ENCODE measurements around the gene ATP13A4. TPM values are rescaled to one million over a fixed set of nuclear protein-coding genes. Genes with fewer than 3 reads are reported as not detected.

ATP13A4 gene
- total RNA-seq, 2 experiments from 2014 or later: 0.44 to 2.5 TPM

- H3K9me3 ChIP-seq (ENCODE audit: low read length): no peaks in the 10 kb centered on the region
- H3K36me3 ChIP-seq (ENCODE audit: insufficient read depth, low read length): no peaks in the 10 kb centered on the region
- TF ChIP-seq EZH2phosphoT487 (IDR thresholded peaks at IDR 0.05; ENCODE audit: borderline replicate concordance, low read depth, low read length) (no peak), CTCF (conservative IDR thresholded peaks at IDR 0.05; ENCODE audit: low read length) (no peak)
- H3K79me2 ChIP-seq (ENCODE audit: insufficient read depth, low read depth, low read length): no peaks in the 10 kb centered on the region
- intact Hi-C loops (cut with micrococcal nuclease; ENCODE audit: unreplicated experiment): no loop called here
- H4K20me1 ChIP-seq (ENCODE audit: insufficient read depth, low read length): no peaks in the 10 kb centered on the region
- ChIA-PET POLR2A (no interaction called here), CTCF (ENCODE audit: unreplicated experiment) (no interaction called here)
- no peak overlapping the region for H3K4me3 ChIP-seq (ENCODE audit: low read depth, low read length, poor library complexity, severe bottlenecking)
- BruUV-seq (replicated peaks): no TSS peak
- H3K4me1 ChIP-seq (ENCODE audit: insufficient read depth, low read length, poor library complexity, severe bottlenecking): no peaks in the 10 kb centered on the region
- no peak overlapping the region for H2AFZ ChIP-seq (ENCODE audit: low read length)
- no peak overlapping the region for H3K4me2 ChIP-seq (ENCODE audit: low read length)
- H3K27ac ChIP-seq (ENCODE audit: low read depth, low read length, poor library complexity, severe bottlenecking): no peak overlapping the region
- no peaks in the 10 kb centered on the region for H3K9me2 ChIP-seq (ENCODE audit: insufficient read depth, low read length)
- DNase-seq (ENCODE audit: low spot score): no peak
Observed at GRCh38 chr3:193509103-193509965, 45.4 kb downstream of the ATP13A4 start.

GRCh38 chr3:193508108-193508507 lies 46.6 kb downstream of the ATP13A4 start:
- BruUV-seq (replicated peaks): no TSS peak
- intact Hi-C loops (cut with micrococcal nuclease; ENCODE audit: unreplicated experiment): no loop called here
- H3K9me2 ChIP-seq (ENCODE audit: insufficient read depth, low read length): no peaks in the 10 kb centered on the region
- ChIA-PET CTCF (ENCODE audit: unreplicated experiment) (no interaction called here), POLR2A (no interaction called here)
- no peak for TF ChIP-seq EZH2phosphoT487 (IDR thresholded peaks at IDR 0.05; ENCODE audit: borderline replicate concordance, low read depth, low read length)
- TF ChIP-seq CTCF (conservative IDR thresholded peaks at IDR 0.05; ENCODE audit: low read length): no peak
- H3K36me3 ChIP-seq (ENCODE audit: insufficient read depth, low read length): no peaks in the 10 kb centered on the region
- H3K4me3 ChIP-seq (ENCODE audit: low read depth, low read length, poor library complexity, severe bottlenecking): no peak overlapping the region
- no peaks in the 10 kb centered on the region for H3K4me1 ChIP-seq (ENCODE audit: insufficient read depth, low read length, poor library complexity, severe bottlenecking)
- no peak overlapping the region for H3K4me2 ChIP-seq (ENCODE audit: low read length)
- no peaks in the 10 kb centered on the region for H3K9me3 ChIP-seq (ENCODE audit: low read length)
- no peaks in the 10 kb centered on the region for H4K20me1 ChIP-seq (ENCODE audit: insufficient read depth, low read length)
- DNase-seq (ENCODE audit: low spot score): no peak
- no peak overlapping the region for H2AFZ ChIP-seq (ENCODE audit: low read length)
- no peaks in the 10 kb centered on the region for H3K79me2 ChIP-seq (ENCODE audit: insufficient read depth, low read depth, low read length)
- H3K27ac ChIP-seq (ENCODE audit: low read depth, low read length, poor library complexity, severe bottlenecking): no peak overlapping the region

- H3K4me2 ChIP-seq (ENCODE audit: low read length): no peak overlapping the region
- TF ChIP-seq EZH2phosphoT487 (IDR thresholded peaks at IDR 0.05; ENCODE audit: borderline replicate concordance, low read depth, low read length) (no peak), CTCF (conservative IDR thresholded peaks at IDR 0.05; ENCODE audit: low read length) (no peak)
- no TSS peak for BruUV-seq (replicated peaks)
- no peaks in the 10 kb centered on the region for H3K9me2 ChIP-seq (ENCODE audit: insufficient read depth, low read length)
- CTCF ChIA-PET (ENCODE audit: unreplicated experiment): no interaction called here
- no peaks in the 10 kb centered on the region for H3K9me3 ChIP-seq (ENCODE audit: low read length)
- H2AFZ ChIP-seq (ENCODE audit: low read length): no peak overlapping the region
- DNase-seq (ENCODE audit: low spot score): no peak
- H4K20me1 ChIP-seq (ENCODE audit: insufficient read depth, low read length): no peaks in the 10 kb centered on the region
- POLR2A ChIA-PET: interaction anchor here (0.7 kb wide), 1 partner anchor 432 kb away, joined by 3 read pairs; no protein-coding TSS in a partner anchor
- H3K79me2 ChIP-seq (ENCODE audit: insufficient read depth, low read depth, low read length): no peaks in the 10 kb centered on the region
- no peaks in the 10 kb centered on the region for H3K36me3 ChIP-seq (ENCODE audit: insufficient read depth, low read length)
- H3K4me1 ChIP-seq (ENCODE audit: insufficient read depth, low read length, poor library complexity, severe bottlenecking): no peaks in the 10 kb centered on the region
- no peak overlapping the region for H3K4me3 ChIP-seq (ENCODE audit: low read depth, low read length, poor library complexity, severe bottlenecking)
- no peak overlapping the region for H3K27ac ChIP-seq (ENCODE audit: low read depth, low read length, poor library complexity, severe bottlenecking)
- intact Hi-C loops (cut with micrococcal nuclease; ENCODE audit: unreplicated experiment): no loop called here
Observed at GRCh38 chr3:193507566-193507965, 47.1 kb downstream of the ATP13A4 start.
